ENCODE data around the gene TLX2. TPM values are rescaled to one million over a fixed set of nuclear protein-coding genes. Genes with fewer than 3 reads are reported as not detected.
A peak's percentile ranks its signal among the peaks of the same experiment; 100 is the strongest.

The TLX2 gene
- total RNA-seq, 1 donor: not detected

DNA sequence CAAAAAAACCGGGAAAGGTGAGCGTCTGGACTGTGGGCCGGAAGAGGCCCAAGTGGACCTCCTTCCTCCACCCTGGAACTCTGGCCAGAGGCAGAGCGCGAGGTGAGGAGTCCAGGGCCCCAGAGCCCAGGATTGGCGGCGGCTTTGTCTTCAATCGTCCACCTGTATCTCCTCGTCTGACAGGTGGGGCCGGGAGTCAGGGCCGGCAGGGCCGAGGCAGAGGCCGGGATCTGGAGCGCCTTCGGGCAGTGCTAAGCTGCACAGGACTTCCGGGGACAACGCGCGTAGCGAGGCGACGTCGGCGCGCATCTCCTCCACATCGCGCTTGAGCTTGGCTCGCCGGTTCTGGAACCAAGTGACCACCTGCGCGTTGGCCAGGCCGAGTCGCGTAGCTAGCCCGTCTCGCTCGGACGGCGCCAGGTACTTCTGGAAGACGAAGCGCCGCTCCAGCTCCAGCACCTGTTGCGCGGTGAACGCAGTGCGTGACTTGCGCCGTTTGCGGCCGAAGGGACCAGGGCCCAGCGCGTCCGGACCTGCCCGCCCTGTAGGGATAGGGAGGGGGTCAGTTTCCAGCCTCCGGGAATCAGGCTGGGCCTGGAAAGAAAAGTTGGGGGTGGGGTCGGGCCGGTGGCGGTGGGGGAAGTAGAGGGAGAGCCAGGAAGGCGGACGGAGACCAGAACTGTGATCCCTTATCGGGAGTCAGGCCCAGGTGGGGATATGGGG is 16.3 kb upstream of the TLX2 start:
- TF ChIP-seq, protein P1, sequence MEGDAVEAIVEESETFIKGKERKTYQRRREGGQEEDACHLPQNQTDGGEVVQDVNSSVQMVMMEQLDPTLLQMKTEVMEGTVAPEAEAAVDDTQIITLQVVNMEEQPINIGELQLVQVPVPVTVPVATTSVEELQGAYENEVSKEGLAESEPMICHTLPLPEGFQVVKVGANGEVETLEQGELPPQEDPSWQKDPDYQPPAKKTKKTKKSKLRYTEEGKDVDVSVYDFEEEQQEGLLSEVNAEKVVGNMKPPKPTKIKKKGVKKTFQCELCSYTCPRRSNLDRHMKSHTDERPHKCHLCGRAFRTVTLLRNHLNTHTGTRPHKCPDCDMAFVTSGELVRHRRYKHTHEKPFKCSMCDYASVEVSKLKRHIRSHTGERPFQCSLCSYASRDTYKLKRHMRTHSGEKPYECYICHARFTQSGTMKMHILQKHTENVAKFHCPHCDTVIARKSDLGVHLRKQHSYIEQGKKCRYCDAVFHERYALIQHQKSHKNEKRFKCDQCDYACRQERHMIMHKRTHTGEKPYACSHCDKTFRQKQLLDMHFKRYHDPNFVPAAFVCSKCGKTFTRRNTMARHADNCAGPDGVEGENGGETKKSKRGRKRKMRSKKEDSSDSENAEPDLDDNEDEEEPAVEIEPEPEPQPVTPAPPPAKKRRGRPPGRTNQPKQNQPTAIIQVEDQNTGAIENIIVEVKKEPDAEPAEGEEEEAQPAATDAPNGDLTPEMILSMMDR (IDR thresholded peaks at IDR 0.05; ENCODE audit: insufficient read depth, low read depth, low read length): no peak
- peak overlapping the region; percentile 57 for H3K4me3 ChIP-seq (ENCODE audit: low read depth, low read length)
- no peak for DNase-seq (ENCODE audit: low read depth)

DNA sequence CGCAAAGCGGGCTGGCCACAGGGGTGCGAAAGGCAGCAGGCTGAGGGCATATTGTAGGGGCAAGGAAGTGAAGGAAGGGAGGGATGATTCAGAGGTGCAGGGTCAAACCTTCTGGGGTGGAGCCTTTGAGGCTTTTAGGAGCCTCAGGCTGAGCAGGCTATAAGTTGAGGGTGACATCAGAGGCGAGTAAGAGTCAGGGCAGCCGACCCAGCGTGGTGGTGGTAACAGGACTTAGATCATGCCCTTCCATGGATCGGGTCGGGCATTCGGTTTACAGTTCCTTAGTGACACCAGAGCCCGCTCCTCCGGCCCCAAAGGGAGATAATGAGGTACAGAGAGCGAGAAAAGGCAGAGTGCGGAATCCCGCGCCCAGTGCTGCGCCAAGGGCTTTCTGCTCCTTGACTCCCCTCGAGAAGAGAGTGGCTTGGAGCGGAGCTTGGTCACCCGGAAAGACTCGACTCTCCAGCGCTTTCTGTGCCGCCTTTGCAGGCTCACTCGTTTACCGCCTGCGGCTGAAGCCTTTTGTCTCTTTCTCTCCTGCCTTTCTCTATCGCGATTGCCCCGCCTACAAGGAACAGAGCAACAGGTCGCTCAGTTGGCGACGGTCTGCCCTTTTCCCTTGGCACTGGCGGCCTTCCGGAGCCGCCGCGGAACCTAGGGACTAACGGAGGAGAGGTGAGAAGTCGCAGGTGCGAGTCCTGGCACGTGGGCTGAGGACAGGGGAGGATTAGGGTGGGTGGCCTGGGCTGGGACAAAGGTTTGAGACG is 15.6 kb upstream of the TLX2 start:
- TF ChIP-seq, protein P1 (IDR thresholded peaks at IDR 0.05; ENCODE audit: insufficient read depth, low read depth, low read length): no peak
- peak overlapping the region; percentile 57 for H3K4me3 ChIP-seq (ENCODE audit: low read depth, low read length)
- peak; percentile 36 for DNase-seq (ENCODE audit: low read depth)

DNA sequence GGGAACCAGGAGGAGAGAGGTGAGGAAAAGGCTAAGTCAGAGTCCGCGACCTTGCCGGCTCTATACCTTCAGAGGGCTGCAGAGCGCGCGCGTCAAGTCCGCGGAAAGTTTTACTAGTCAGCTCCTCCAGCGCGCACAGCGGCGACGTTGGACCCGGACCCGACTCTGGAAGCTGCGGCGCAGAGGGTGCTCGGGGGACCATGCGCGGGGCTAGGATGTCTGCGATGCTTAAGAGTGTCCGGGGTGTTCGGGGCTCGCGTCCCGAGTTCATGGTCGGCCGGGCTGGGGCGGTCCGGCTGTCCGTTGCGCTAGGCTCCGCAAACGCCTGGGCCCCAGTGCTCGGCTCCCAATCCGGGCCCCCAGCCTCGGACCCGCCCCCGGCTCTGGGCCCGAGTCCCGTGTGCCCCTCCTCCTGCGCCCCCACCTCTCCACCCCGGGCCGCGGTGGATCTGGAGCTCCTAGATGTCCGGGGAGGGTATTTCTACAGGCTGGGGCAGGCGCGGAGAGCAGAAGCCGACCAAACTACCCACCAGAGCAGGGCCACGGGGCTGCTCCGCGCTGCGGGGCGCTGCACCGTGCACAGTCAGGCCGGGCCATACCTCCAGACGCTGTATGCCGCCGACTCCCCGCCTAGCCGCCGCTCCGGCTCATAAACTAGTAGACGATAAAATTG is 14.8 kb upstream of the TLX2 start, which contains the start of gene LBX2:
TSS of gene LBX2 (minus strand) at position 337 of the 673 bp plus-strand sequence. CDS start at position 271, 66 bp downstream.
- TF ChIP-seq, protein P1 (IDR thresholded peaks at IDR 0.05; ENCODE audit: insufficient read depth, low read depth, low read length): no peak
- peak within 1 kb of the TSS; percentile 57 for H3K4me3 ChIP-seq (ENCODE audit: low read depth, low read length)
- peak; percentile 37 for DNase-seq (ENCODE audit: low read depth)

DNA sequence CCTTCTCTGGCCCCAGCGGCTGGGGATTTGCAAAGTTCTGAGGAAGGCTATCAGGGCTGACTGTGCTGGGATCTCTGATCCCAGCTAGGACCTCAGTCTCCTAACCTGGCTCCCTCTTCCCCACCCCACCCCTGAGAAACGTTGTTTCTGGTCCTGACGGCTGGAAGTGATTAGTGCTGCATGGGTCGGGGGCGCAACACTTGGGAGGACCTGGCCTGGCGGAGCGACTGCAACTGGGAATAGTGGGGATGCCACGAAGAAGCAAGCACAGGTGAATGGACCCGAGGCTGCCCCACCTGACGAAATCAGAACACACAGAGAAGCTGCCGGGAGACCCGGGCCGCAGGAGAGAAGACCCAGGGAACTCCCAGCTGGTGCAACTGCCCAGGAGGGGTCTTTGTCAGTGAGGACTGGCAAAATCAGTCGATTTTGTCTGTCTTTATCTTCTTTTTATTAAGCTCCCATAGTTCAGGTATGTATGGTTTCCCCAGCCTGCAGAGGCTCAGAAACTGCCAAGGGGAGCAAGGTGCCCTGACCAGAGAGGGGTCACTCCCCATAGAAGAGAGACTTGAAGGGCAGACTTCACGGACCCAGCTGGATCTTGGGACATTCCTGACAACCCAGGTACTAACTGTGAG is 14.2 kb upstream of the TLX2 start:
- TF ChIP-seq, protein P1 (IDR thresholded peaks at IDR 0.05; ENCODE audit: insufficient read depth, low read depth, low read length): no peak
- DNase-seq (ENCODE audit: low read depth): no peak
- H3K4me3 ChIP-seq (ENCODE audit: low read depth, low read length): peak overlapping the region; percentile 57

DNA sequence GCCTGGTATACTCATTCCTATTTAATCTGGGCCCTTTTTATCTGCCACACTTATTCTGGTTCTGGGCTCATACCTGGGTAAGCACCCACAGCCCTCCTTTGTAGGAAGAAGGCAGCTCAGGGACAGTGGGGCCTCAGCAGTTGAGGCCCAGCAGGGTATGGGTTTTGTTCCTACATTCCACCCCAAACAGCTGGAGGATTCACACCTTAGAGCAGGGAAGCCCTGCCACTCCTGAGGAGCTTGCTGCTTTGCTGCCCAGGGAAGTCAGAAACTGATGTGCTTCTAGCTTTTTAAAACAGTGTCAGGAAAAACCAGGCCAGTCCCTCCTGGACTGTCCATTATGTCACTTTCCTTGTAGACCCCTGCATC is 13.7 kb upstream of the TLX2 start:
- H3K4me3 ChIP-seq (ENCODE audit: low read depth, low read length): no peak overlapping the region
- DNase-seq (ENCODE audit: low read depth): no peak
- TF ChIP-seq, protein P1 (IDR thresholded peaks at IDR 0.05; ENCODE audit: insufficient read depth, low read depth, low read length): no peak

DNA sequence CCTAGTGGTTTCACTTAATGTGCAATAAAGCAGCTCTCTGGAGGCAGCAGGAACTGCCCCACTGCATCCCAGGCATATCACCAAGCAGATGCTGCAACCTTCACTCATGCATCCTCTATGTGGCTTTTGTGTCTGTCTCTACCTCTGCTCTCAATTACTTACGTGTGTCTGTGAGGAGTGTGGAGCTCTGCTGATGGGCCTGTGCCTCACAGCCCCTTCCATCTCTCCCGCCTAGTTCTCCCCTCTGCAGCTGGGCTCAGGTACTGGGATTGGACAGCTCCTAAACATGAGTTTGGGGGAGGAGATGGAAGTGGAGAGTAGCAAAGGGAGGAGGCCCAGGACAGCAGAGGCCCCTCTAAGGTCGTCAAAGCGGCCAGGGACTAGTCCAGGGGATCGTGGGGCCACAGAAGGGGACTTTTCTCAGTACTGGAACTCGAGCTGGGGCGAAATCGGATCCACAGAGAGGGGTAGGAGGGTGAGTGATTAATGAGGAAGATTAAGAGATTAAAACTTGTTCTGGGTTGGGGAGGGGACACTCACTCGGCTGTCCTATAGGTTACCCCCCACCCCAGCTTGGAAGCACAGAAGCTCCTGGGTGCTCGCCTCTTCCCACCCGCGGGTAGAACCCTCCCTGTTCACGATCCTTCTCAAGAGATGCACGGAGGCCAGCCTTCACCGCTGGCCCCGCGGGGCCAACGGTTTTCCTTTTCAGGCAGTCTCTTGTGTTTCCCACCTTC is 12.7 kb upstream of the TLX2 start:
- TF ChIP-seq, protein P1 (IDR thresholded peaks at IDR 0.05; ENCODE audit: insufficient read depth, low read depth, low read length): no peak
- H3K4me3 ChIP-seq (ENCODE audit: low read depth, low read length): peak overlapping the region; percentile 71

More for the DNA sequence above, 12.7 kb upstream of the TLX2 start:
- DNase-seq (ENCODE audit: low read depth): no peak

Data from fibroblast of villous mesenchyme (primary cell).